SIG-M5 (cell line): Measurements from ENCODE around the gene GZMM.

Experiments
- DNase-seq: peaks from one replicate; lab custom pipeline; 2025; lab: John Stamatoyannopoulos, UW

Gene GZMM

GRCh38 chr19:512547-513365, 31.1 kb upstream of the GZMM start:
- no peak for DNase-seq

GRCh38 chr19:513368-514165, 30.3 kb upstream of the GZMM start:
- DNase-seq: no peak

GRCh38 chr19:514166-514663, 29.6 kb upstream of the GZMM start:
- no peak for DNase-seq

- DNase-seq: no peak
Observed at GRCh38 chr19:517721-518597, 25.9 kb upstream of the GZMM start.

- no peak for DNase-seq
Observed at GRCh38 chr19:518598-519231, 25.1 kb upstream of the GZMM start.

GRCh38 chr19:519449-519865, 24.4 kb upstream of the GZMM start:
- no peak for DNase-seq

- DNase-seq: no peak
Observed at GRCh38 chr19:522726-523125, 21.1 kb upstream of the GZMM start.

GRCh38 chr19:524062-524674, 19.7 kb upstream of the GZMM start:
- no peak for DNase-seq

GRCh38 chr19:525029-525428, 18.8 kb upstream of the GZMM start:
- DNase-seq: no peak

GRCh38 chr19:525857-526419, 17.9 kb upstream of the GZMM start:
- DNase-seq: no peak

- no peak for DNase-seq
Observed at GRCh38 chr19:530134-531008, 13.5 kb upstream of the GZMM start.

- DNase-seq: no peak
Observed at GRCh38 chr19:531009-531752, 12.7 kb upstream of the GZMM start.

- no peak for DNase-seq
Observed at GRCh38 chr19:531753-532560, 11.9 kb upstream of the GZMM start, which contains the start of gene CDC34. Gene CDC34 (plus strand): TSS chr19:531760. CDS start chr19:531932, 172 bp downstream.

GRCh38 chr19:532561-533363, 11.1 kb upstream of the GZMM start:
- no peak for DNase-seq

GRCh38 chr19:533364-534058, 10.3 kb upstream of the GZMM start:
- no peak for DNase-seq

GRCh38 chr19:534088-534487, 9.8 kb upstream of the GZMM start:
- DNase-seq: no peak
